GM12801 (cell line): ENCODE measurements around the gene CACNA1B.

Source experiments
- TF ChIP-seq, protein P1 (sequence below): IDR thresholded peaks from one replicate; pipeline ENCODE4 v1.5.1; 2011; ENCODE audit warnings: control low read depth; ENCODE audit not compliant: insufficient read length; ENCODE audit errors: extremely low read depth

The CACNA1B gene

DNA sequence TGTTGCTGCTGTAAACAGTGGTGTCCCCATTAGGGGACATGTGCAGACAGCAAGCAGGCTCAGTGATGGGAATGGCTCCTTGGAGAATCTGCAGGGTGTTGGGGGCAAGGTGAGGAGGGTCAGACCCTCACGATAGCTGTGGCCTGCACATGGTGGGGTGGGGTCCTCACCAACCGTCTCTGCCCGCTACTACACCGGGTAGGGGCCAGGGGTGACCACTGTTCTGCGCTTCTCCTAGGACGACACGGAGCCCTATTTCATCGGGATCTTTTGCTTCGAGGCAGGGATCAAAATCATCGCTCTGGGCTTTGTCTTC lies 4.9 kb downstream of the CACNA1B start:
- TF ChIP-seq, protein P1, sequence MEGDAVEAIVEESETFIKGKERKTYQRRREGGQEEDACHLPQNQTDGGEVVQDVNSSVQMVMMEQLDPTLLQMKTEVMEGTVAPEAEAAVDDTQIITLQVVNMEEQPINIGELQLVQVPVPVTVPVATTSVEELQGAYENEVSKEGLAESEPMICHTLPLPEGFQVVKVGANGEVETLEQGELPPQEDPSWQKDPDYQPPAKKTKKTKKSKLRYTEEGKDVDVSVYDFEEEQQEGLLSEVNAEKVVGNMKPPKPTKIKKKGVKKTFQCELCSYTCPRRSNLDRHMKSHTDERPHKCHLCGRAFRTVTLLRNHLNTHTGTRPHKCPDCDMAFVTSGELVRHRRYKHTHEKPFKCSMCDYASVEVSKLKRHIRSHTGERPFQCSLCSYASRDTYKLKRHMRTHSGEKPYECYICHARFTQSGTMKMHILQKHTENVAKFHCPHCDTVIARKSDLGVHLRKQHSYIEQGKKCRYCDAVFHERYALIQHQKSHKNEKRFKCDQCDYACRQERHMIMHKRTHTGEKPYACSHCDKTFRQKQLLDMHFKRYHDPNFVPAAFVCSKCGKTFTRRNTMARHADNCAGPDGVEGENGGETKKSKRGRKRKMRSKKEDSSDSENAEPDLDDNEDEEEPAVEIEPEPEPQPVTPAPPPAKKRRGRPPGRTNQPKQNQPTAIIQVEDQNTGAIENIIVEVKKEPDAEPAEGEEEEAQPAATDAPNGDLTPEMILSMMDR: no peak

DNA sequence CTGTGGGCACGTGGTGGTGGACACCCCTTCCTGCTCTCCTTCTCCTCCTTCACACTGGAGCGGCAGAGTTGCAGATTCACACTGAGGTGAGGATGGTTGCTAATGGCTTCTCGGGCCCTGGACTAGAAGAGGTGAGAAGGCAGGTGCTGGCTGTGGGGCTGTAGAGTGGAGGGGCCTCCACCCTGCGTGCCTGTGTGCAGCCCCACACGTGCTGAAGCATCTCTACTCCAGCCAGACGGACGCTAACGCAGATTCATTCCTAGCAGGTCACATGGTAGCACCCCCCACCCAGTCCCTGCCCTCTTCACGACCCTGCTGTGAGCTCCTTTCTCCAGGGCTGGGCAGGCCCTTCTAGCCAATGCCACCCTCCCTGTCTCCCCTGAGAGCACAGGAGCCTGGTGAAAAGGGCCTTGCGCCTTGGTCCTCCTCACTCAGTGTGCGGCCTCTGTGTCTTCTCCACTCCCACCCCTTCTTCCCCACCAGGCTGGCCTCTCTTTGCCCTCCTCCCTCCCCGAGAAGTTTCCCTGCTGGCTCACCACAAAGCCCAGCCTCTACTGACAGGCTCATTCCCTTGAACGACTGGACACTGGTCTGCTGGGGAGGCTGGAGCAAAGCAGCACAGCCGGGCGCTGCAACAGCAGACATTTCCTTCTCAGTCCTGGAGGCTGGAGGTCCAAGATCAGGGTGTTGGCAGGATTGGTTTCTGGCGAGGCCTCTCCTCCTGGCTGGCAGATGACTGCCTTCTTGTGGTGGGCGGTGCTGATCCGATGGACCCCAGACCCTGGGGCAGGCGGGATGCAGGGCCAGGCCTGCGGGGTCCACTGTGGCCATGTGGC lies 14.2 kb downstream of the CACNA1B start:
- TF ChIP-seq, protein P1: no peak

DNA sequence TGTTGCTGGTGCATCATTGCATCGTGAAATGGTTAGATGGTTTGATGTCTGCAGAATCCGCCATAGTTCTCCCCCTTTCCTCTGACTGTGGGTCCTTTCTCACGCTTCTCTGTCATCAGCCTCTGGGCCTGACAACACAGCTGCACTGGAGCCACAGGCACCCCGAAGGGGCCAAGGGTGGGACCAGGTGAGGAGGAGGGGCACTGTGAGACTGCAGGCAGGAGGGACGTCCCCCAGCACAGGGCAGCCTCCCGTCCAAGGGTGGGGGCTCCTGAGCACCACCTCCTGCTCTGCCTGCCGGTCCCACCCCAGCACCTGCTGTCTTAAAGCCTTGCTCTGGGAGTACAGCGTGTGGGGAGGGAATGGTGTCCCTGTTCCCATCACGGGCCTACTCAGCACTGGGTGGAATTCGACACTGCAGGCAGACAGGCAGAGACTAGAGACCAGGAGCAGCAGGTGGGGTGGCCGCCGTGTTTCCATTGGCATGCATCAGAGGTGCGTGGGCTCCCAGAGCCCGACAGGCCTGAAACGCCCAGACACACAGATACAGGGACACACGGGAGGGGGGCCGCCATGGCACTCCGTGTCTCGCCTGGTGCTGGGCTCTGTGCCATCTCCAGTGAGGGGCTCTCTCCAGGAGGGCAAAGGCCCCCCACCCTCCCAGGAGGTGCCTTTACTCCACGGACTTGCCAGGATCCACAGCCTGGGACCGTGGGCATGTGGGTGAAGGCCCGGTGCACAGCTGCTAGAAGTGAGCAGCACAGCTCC lies 15.0 kb downstream of the CACNA1B start:
- TF ChIP-seq, protein P1: no peak

DNA sequence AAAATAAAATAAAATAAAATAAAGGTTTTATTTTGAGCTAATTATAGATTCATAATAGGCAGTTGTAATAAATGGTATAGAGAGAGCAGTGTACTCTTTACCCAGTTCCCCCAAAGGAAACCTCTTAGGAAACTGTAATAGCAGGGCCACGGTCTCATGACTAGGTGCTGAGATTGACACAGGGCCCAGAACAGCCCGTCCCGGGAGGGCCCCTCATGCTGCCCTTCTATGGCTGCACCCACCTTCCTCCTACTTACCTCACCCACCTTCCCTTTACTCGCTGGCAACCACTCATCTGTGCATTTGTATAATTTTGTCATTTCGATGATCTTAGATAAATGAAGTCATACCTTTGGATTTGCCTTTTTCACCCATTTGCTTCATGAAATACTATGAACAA lies 16.1 kb downstream of the CACNA1B start:
- TF ChIP-seq, protein P1: no peak

DNA sequence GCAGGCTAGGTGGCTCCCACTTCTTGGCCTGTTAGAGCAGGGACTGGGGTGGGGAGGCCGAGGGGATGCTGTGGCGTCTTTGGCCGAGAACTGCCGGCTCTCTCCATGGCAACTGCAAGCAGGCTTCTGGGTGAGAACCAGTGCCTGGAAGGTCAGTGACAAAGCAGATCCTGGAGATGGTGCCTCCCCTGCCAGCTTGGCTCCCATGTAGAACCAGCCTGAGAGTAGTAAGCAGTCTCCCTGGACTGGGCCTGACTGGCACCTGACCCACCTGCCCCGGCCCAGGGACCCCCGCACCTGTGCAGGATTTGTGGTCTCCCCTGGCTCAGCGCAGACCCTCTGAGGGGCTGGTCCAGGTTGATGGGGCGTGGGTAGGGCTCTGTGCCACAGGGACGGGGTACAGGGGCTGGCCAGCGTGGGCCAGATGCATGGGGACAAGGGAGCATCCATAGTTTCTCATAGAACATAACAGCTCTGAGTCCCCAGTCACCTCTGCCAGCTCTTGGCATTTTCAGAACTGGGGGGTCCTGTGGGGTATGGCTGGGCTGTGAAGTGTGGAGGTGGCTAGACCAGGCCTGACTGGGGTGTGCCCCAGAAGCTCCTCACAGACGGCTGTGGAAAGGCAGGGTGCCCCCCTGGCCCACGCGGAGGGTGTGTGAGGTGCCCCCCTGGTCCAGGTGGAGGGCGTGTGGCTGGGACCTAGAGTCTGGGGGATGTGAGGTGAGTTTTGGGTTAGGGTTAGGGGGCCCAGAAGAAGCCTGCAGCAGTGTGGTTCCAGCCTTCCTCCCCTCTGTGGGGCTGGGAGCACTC lies 22.2 kb downstream of the CACNA1B start:
- TF ChIP-seq, protein P1: no peak

DNA sequence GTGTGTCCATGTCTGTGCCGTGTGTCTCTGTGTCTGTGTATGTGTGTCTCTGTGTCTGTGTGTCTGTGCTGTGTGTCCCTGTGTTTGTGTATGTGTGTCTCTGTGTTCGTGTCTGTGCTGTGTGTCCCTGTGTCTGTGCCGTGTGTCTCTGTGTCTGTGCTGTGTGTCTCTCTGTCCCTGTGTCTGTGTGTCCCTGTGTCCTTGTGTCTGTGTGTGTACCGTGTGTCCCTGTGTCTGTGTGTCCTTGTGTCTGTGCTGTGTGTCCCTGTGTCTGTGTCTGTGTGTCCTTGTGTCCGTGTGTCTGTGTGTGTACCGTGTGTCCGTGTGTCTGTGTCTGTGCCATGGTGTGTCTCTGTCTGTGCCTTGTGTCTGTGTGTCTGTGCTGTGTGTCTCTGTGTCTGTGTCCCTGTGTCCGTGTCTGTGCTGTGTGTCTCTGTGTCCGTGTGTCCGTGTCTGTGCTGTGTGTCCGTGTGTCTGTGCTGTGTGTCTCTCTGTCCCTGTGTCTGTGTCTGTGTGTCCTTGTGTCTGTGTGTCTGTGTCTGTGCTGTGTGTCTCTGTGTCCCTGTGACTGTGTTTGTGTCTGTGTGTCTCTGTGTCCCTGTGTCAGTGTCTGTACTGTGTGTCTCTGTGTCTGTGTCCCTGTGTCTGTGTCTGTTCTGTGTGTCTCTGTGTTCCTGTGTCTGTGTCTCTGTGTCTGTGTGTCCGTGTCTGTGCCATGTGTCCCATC lies 23.2 kb downstream of the CACNA1B start:
- TF ChIP-seq, protein P1: no peak
